D721Med (cell line): ENCODE measurements around the gene PLEKHS1.
"Not testable (repeated sequence)": the region's sequence is repeated elsewhere in the genome, so short reads cannot be mapped to it uniquely, and the experiment has no call there.

Experiments
- DNase-seq: peaks from one replicate; pipeline ENCODE4 v3.0.0; 2011; ENCODE audit warnings: low spot score; ENCODE audit not compliant: insufficient read length
- FAIRE-seq: peaks from 2 replicates; lab custom pipeline; 2011; peaks lifted over from hg19 to GRCh38; lab: Jason Lieb, UNC
- CTCF ChIP-seq: IDR thresholded peaks from 2 replicates; pipeline ENCODE4 v1.5.1; 2012; ENCODE audit warnings: mild to moderate bottlenecking, control low read depth; ENCODE audit not compliant: insufficient read depth; ENCODE audit errors: missing control alignments

The PLEKHS1 gene

GRCh38 chr10:113788604-113789083 lies 37.2 kb downstream of the PLEKHS1 start:
- TF ChIP-seq CTCF: no peak

GRCh38 chr10:113791691-113792090 lies 40.2 kb downstream of the PLEKHS1 start:
- FAIRE-seq (no peak), DNase-seq (no peak)
- TF ChIP-seq CTCF: no peak

More at GRCh38 chr10:113788604-113789083, 37.2 kb downstream of the PLEKHS1 start:
- DNase-seq (no peak), FAIRE-seq (no peak)

DNA sequence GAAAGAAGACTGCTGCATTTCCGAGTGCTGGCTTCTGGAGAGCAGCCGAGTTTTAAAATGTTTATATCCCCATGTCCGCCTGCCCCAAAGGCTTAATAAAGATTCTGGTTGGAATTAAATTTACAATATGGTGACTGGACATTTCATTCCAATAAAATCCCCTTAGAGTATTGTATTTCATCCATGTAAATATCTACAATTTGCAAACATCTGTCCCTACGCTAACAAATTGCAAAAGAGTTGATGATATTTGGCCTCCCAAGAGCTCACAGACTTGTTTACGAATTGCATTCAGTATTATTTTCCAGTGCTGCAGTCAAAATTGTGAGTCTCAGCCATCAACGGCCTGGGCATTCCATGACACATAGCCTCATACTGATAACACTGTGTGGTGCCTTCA lies 50.1 kb downstream of the PLEKHS1 start:
- DNase-seq: no peak
- FAIRE-seq: no peak
- TF ChIP-seq CTCF: no peak

GRCh38 chr10:113802997-113803396 lies 51.5 kb downstream of the PLEKHS1 start:
- DNase-seq (no peak), FAIRE-seq (no peak)
- no peak for TF ChIP-seq CTCF

DNA sequence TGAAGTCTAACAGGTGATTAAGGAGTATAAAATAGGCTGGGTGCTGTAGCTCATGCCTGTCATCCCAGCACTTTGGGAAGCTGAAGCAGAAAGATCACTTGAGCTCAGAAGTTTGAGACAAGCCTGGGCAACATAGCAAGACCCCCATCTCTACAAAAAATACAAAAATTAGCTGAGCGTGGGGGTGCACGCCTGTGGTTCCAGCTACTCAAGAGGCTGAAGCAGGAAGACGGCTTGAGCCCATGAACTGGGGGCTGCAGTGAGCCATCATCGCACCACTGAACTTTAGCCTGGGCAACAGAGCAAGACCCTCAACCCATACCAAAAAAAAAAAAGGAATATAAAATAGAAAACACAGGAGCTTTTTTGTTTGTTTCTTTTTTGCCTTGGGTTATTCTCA lies 55.0 kb downstream of the PLEKHS1 start:
- FAIRE-seq (no peak), DNase-seq (no peak)
- no peak for TF ChIP-seq CTCF

GRCh38 chr10:113808168-113808567 lies 56.7 kb downstream of the PLEKHS1 start:
- DNase-seq: no peak
- TF ChIP-seq CTCF: no peak
- FAIRE-seq: no peak

- not testable (repeated sequence) for DNase-seq, FAIRE-seq
Observed at GRCh38 chr10:113814700-113815099, 63.2 kb downstream of the PLEKHS1 start.

DNA sequence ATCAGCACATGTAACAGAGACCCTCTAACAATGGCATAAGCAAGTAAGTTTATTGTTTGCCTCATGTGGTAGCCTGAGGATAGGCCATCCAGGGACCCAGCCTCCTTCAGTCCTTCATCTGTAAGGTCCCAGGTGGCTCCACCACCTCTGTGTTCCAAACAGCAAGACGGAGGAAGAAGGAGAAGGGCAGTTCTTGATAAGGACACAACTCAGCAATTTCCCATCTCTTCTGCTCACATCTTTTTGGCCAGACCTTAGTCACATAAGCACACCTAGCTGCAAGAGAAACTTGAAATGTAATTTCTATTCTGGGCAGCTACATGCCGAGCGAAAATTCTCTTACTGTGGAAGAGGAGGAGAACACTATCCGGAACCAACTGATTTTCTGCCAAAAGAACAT lies 68.5 kb downstream of the PLEKHS1 start:
- FAIRE-seq (no peak), DNase-seq (no peak)
- no peak for TF ChIP-seq CTCF
